Activated T-cell treated with anti-CD3 and anti-CD28 coated beads for 48 hours (primary cell): Measurements from ENCODE around the gene IFI44L.

Source experiments
- DNase-seq: peaks from one replicate; pipeline ENCODE4 v3.0.0-alpha.2; 2020; ENCODE audit warnings: low read depth

IFI44L gene

GRCh38 chr1:78688697-78689096 is 68.4 kb downstream of the IFI44L start:
- no peak for DNase-seq

DNA sequence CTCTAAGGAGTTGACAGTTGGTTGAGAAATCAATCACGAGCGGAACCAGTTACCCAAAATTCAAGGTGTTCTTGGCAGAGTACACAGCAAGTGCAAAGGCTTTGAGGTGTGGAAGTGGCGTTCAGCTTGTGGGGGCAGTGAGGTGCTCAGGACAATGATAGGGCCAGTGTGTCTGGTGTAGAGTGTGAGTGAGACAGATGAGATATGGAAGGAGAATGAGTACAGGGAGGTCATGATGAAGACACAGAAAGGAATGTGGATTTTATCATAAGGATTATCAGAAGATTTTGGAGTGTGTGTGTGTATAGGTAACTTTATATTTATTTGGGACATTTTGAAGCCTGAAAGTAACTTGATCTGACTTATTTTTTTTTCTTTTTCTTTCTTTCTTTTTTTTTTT is 70.3 kb downstream of the IFI44L start:
- no peak for DNase-seq

DNA sequence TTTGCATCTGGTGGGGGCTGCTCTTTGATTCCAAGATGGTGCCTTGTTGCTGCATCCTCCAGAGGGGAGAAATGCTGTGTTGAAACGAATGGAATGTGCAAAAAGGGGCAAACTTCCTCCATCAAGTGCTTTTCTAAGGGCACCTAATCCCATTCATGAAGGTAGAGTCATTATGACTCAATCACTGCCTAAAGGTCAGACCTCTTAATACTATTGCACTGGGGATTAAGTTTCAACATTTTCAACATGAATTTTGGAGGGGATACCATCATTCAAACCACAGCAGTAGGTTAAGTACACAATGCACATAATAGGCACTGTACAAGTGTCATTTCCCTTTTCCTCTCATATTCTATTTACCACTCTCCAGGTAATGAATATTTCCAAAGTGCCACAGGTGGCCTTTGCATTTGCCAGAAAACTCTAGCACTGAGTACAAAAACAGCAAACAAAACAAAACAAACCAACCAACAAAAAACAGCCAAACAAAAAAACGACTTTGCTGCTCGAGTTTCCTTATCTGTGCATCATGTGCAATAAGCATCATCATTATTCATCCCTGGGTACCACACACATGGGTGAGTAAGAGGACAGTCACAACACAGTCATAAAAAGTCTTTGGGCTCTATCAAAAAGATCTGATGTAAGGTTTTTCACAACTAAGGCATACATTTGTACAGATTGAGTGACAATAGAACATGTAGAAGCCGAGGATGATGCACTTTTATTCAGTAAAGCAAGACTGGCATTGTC is 71.9 kb downstream of the IFI44L start:
- no peak for DNase-seq
